Stimulated activated CD8-positive, alpha-beta memory T cell treated with anti-CD3 and anti-CD28 coated beads, Interleukin-15, amount 100 ng/mL, for 48 hours (primary cell): ENCODE measurements around the gene ENOSF1.
"Not testable (repeated sequence)": the region's sequence is repeated elsewhere in the genome, so short reads cannot be mapped to it uniquely, and the experiment has no call there.

ENCODE experiments used
- DNase-seq, 2 donors: peaks; one replicate each; pipeline ENCODE4 v3.0.0-alpha.2; 2020; ENCODE audit warnings: low read depth in 2 of 2

The ENOSF1 gene, protein sequence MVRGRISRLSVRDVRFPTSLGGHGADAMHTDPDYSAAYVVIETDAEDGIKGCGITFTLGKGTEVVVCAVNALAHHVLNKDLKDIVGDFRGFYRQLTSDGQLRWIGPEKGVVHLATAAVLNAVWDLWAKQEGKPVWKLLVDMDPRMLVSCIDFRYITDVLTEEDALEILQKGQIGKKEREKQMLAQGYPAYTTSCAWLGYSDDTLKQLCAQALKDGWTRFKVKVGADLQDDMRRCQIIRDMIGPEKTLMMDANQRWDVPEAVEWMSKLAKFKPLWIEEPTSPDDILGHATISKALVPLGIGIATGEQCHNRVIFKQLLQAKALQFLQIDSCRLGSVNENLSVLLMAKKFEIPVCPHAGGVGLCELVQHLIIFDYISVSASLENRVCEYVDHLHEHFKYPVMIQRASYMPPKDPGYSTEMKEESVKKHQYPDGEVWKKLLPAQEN

DNA sequence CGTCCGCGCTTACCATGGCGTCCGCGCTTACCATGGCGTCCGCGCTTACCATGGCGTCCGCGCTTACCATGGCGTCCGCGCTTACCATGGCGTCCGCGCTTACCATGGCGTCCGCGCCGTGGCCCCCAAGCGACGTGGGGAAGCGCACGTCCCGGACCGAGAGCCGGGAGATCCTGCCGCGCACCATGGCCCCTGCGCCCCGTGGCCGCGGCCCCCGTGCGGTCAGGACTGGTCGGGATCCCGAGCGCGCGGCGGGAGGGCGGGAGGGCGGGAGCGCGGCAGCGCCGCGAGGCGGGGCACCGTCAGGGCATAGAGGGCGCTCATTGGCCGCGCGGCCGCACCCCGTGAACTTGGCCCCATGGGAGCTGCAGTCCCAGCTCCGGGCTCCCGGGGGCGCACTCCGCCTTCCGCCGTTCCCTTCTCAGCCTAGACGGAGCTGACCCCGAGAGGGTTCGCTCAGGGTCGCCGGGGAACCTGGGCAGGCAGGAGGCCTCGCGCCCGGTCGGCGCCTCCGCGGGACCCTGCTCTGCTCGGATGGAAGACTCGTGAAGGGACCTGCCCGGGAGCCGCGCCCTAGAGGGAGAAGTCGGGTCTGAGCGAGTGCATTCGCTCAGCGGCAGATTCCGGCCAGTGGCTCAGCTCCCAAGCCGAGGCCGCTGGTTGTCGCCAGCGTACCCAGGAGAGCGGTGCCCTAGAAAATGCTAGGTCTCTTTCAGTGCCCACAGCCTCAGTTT lies at the start of gene ENOSF1:
TSS of gene ENOSF1 (minus strand) at position 230 of the 734 bp plus-strand sequence. CDS start at position 187, 43 bp downstream.
- peak; percentile 85 to 89 for DNase-seq

DNA sequence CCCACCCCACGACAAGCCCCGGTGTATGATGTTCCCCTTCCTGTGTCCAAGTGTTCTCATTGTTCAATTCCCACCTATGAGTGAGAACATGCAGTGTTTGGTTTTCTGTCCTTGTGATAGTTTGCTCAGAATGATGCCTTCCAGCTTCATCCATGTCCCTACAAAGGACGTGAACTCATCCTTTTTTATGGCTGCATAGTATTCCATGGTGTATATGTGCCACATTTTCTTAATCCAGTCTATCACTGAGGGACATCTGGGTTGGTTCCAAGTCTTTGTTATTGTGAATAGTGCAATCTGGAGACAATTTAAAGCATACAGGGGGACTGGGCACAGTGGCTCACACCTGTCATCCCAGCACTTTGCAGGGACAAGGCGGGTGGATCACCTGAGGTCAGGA lies 47.4 kb upstream of the ENOSF1 start:
- not testable (repeated sequence) for DNase-seq

DNA sequence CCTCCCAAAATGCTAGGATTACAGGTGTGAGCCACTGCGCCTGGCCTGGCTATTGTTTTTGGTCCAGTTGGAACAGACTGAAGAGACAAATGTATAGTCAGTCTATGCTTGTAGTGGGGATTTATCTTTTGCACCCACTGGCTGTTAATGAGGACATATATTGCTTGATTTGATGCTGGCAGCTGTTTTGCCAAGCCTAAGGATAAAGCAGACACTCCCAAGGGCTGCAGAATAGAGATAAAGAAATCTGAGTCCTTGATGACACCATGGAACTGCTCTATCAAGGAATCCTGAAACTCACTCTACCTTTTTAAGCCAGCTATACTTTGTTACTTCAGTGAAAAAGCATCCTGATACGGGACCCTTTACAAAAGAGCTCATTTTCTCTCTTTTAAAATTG lies 43.1 kb upstream of the ENOSF1 start:
- no peak for DNase-seq

DNA sequence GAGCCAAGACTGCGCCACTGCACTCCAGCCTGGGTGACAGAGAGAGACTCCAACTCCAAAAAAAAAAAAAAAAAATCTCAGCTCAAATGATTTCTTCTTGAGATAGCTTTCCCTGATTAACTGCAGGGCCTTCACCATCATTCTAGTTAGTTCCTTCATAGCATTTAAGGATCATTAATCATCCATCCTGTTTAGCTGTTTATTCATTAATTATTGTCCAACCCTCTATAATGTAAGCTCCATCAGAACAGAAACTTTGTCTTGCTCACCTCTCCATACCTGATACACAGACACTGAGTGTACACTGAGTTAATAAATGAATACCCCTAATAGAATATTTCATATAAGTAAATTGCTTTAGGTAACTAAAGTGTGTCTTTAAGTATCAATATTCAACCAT lies 42.2 kb upstream of the ENOSF1 start:
- DNase-seq = no peak

DNA sequence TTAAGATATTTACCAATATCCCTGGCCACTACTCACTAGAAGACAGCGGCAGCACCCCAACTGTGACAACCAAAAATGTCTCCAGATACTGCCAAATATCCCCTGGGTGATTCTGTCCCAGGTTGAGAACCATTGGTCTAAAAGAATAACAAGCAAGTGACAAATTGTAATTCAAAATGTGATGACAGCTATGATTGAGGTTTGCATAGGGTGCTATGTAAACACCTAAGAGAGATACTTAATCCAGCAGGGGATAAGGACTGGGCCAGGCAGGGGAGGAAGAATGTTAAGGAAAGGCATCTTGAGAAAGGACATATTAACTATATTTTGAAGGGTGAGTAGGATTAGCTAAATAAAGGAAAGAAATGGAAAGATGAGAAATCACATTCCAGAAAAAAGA lies 38.0 kb upstream of the ENOSF1 start:
- DNase-seq = no peak

DNA sequence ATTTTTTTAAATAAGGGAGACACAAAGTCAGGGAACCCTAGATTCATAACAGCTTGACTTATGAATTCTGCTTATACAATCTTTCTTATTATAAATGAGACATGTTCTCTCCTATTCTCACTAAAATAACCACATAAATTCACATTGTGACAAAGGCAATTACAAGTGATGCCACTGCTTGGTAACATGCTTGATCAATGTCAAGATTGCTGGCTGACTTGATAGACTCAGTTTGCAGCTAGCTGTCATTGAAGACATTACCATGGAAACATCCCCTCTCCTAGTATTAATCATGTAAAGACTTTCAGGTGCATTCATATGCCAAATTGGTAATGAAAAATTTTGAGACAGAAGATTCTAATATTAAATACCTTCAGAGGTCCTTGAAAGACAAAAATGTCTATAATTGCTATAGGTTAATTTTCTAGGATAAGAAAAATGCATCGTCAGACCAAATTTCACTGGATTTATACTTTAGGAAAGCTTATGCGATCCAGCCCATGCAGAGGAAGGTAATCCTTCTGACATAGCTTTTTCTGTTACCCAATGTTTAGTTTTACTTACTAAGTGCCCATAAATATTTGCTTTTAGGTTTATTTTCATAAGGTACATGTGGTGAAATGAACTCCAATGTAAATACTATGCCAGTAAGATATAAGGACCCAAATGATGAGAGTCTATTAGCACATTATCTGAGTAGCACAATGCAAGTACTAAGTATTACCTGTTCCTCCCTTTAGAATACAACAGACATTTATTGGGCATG lies 32.6 kb upstream of the ENOSF1 start:
- DNase-seq = no peak

DNA sequence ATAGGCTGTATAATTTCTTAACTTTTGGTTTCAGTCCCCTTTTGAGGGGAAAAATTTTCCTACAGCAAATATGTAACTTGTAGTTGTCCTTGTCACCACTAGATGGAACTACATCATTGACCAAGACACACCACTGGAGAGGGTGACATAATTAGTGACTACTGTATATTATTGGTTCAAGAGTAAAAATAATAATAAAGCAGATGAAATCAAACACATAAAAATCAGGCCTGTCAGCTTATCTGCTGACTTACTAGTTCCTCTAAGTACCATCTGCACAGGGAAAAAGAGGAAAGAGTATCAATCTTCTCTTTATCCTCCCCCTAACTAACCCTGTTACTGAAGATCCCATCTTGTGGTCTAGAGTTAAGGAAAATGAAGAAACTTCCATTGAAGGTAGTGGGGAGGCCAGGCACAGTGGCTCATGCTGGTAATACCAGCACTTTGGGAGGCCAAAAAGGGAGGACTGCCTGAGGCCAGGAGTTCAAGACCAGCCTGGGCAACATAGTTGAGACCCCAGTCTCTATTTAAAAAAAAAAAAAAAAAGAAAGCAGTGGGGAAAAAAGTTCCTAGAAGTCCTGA lies 29.6 kb upstream of the ENOSF1 start:
- DNase-seq = no peak

DNA sequence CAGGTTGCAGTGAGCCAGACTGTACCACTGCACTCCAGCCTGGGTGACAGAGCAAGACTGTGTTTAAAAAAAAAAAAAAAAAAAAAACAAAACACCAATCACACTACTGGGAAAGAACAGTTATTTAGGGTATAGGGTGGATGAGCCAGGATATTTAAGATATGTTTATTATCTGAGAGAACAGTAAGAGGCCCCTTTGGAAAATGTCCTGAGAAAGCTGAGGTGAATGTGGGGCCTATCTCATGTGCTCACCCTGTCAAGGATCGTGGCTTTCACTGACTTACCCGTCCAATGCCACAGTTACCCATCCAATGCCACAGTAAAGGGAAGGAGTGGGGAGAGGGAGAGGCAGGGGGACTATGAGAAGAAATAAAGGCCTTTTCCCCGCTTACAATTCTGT lies 19.9 kb upstream of the ENOSF1 start:
- no peak for DNase-seq

DNA sequence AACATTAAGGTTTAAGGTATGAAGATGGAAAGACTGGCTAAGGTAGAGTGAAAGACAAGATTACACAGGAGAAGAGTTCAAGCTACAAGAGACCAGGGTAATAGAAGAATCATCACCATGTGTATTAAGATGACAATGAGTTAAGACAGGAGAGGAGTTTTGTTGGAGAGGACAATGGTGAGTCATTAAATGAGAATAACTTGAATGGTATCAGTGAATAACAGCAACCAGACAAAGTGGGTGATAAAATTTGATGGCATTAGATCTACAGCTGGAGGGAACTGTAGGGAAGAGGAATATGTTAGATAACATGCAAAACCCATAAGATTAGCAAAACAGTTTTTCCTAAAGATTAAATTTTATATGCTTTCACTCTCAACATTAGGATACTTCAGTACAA lies 18.8 kb upstream of the ENOSF1 start:
- DNase-seq = no peak

DNA sequence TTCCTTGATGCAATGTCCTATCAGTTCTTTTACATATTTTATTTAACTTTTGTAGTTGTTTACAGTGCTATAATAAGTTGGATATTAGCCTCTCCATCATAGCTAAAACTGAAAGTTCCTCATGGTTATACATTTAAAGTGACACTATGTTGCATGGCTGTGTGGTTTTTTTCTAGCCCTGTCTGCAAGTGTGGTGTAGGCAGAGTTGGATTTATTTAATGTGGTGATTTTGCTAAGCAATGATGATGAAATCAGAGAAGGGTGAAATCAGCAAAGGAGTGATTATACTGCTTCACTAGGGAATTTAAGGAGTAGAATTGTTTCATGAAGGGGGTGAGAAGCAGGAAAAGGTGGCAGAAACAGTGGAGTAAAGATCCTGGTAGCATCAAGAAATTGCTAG lies 18.3 kb upstream of the ENOSF1 start:
- no peak for DNase-seq

DNA sequence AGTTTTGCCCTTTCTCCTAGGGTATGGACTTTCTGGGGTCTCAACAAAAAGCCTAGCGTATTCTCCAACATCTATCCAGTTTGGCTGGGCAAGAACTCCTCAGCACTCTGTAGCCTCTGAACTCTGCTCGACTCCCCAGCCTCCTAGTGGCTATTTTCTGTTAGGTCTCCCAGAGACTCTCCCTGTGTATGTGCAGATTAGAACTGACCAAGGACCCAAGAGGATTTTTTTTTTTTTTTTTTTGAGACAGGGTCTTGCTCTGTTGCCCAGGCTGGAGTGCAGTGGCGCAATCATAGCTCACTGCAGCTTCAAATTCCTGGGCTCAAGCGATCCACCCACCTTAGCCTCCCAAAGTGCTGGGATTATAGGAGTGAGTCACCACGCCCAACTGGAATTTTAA lies 17.7 kb upstream of the ENOSF1 start:
- DNase-seq = not testable (repeated sequence)

DNA sequence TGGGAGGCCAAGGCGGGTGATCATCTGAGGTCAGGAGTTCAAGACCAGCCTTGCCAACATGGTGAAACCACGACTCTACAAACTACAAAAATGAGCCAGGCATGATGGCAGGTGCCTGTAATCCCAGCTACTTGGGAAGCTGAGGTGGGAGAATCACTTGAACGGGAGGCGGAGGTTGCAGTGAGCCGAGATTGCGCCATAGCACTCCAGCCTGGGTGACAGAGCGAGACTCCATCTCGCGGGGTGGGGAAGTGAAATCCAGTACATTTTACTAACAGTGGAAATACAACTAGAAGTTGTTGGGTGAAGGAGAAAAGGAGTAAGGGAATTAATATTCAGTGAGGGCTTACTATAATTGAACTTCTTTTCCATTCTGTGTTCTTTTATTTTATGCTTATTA lies 13.2 kb upstream of the ENOSF1 start:
- no peak for DNase-seq

DNA sequence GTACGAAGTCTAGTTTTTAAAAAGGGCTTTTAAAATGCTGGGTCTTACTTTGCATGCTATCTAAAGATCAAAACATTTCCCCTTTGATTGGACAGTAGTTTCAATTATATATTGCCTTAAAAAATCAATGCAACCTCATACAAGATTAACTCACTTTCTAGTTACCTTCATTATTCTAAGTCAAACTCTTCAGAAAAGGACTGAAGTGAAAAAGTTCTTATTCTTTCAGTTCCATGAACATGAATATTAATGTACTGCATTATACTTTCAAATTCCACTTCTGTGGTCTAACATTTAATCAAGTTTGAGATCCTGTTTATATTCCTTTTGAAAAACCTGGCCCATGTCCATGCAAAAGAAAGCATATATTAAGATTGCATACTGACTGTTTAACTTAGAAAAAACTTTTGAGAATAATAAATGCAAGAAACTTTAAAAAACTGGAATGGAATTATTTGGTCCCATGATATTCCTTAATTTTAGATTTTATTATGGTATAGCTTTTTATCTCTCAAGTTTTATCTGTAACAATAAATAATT lies 11.2 kb upstream of the ENOSF1 start:
- DNase-seq = no peak

DNA sequence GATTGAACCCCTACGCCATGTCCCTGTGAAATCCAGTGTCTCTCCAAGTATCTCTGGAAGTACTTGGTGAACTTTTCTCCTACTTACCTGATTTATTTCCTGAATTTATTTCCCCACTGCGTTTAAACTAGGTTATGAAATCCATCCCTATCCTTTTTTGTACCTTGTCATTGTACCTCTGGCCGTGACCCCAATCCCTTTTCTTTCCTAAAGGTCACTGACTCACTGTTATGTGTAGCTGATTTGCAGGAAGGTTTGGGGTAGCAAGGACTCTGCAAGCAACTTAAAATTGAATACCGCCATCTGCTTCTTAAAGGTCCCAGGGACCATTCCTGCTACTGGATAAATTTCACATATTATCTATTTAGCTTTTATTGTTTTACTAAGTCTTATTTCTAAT lies 4.6 kb upstream of the ENOSF1 start:
- no peak for DNase-seq

DNA sequence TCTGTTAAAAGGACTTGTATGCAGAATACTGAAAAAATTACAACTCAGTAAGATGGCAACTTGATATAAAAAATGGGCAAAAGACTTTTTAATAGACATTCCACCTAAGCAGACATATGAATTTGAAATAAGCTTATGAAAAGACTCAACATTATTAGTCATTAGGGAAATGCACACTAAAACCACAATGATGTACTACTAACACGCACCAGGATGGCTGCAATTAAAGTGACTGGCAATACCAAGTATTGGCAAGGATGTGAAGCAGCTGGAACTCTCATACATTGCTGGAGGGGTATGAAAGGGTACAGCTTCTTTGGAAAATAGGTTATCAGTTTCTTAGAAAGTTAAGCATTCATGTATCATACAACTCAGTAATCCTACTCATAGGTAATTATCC lies 3.2 kb upstream of the ENOSF1 start:
- peak in 1 of 2 donors; percentile 19 for DNase-seq

DNA sequence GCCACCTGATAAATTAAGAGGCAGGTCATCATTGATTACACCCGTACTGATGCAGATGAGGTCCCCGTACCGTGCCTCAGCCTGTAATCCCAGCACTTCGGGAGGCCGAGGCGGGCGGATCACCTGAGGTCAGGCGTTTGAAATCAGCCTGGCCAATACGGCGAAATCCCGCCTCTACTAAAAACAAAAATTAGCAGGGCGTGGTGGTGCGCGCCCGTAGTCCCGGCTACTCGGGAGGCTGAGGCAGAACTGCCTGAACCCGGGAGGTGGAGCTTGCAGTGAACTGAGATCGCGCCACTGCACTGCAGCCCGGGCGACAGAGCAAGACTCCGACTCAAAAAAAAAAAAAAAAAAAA lies 683 bp upstream of the ENOSF1 start:
- DNase-seq = no peak

DNA sequence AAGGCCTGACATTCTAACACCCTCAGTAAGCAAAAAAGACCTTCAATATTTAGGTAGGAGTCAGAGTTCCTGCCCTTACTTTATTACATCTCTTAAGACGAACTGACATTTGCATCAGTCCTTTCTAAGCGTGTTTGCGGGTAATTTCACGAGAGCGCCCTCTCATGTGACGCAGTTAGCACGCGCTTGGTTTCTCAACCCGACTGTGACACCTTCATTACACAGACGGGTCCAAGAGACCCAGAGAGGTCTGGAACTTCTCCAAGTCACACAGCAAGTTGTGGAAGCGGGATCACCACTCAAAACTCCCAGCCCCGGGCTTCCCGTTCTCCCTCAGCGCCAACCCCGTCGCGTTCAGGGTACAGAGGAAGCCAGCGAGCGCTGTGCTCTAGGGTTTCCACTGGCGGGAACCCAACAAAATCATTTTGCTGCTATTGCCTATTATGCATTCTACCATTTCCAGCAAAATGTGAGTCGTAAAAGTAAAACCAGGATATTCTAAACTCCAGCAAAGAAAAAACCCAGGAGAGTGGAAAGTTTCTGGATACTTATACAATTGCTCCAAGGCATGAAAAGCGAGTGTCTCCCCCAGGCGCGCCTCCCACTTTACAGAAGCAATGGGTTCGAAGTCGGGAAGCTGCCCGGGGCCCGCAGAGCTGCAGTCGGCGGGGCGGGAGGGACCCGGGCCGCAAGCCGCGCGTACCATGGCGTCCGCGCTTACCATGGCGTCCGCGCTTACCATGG lies 601 bp downstream of the ENOSF1 start:
- peak; percentile 58 to 63 for DNase-seq

DNA sequence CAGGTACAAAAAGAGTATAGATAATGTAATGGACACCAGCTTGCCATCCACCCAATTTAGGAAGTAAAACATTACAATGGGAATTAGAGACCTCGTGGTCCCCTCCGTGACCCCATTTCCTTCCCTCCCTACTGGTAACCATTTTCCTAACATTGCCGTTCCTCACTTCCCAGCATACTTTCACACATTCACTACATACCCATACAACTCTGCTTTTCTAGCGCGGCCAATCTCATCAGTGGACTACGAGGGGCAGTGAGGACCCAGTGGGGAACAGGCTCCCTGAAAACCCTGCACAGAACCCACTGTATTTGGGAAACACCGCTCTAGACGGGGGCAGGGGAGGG lies 1.1 kb downstream of the ENOSF1 start:
- no peak for DNase-seq

DNA sequence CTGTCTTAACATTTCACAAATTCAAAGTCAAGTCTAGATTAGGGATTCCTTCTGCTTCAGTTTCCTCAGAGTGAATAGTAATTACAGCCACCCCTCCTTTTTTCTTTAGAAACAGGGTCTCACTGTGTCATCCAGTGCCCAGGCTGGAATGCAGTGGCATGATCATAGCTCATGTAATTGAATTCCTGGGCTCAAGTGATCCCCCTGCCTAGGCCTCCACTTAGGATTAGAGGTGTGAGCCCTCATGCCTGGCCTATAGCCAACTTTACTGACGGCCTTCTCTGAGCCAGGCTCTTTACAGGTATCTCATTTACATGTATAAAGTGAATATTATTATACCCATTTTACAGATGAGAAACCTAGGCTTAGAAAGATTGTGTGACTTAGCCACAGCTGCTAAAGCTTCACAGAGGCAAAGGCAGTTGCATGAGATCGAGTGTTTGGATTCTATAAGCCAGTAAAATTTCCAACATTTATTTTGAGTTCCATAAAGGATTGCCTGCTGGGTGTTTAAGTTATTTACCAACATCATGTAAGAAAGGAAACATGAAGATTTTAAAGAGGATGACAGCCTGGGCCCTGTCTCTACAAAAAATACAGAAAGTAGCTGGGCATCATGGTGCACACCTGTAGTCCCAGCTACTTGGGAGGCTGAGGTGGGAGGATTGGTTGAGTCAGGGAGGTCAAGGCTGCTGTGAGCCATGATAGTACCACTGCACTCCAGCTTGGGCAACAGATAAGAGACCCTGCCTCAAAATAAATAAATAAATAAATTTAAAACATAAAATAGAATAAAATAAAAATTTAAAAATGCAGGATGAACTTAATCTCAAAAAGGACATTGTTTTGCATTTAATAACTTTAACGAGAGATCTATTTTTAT lies 1.8 kb downstream of the ENOSF1 start:
- DNase-seq = no peak

DNA sequence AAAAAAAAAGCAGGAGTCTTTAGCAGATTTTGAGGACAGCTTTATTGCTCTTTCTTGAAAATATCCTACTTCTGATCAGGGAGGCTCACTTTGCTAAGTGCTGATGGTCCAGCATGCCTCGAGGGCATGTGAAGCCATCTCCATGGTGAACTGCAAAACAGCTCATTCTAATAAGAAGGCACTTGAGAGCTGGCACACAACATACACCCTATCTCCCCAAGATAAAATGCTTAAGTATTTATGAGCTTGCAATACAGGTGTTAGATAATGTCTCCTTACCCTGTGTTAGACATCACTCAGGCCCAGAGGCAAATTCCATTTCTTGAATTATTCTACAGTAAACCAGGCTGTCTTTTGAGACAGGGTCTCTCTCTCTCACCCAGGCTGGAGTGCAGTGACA lies 2.7 kb downstream of the ENOSF1 start:
- DNase-seq = no peak
